HG02938 (cell line): ENCODE data around the gene DEGS2.

Experiments used
- ATAC-seq: cut with Tn5 transposase; IDR thresholded peaks from one replicate; pipeline ENCODE4 v1.9.1; 2021; ENCODE audit warnings: mild to moderate bottlenecking, moderate library complexity; ENCODE audit not compliant: unreplicated experiment

Gene DEGS2

GRCh38 chr14:100149851-100150611 is 9.4 kb downstream of the DEGS2 start:
- no peak for ATAC-seq

- no peak for ATAC-seq
These were observed 10.4 kb downstream of the DEGS2 start for GRCh38 chr14:100148837-100149731.

GRCh38 chr14:100147691-100148464 is 11.6 kb downstream of the DEGS2 start:
- no peak for ATAC-seq

GRCh38 chr14:100147181-100147631 is 12.2 kb downstream of the DEGS2 start:
- ATAC-seq, result no peak

GRCh38 chr14:100146531-100147091 is 12.8 kb downstream of the DEGS2 start:
- ATAC-seq, result no peak

- ATAC-seq, result no peak
These were observed 13.6 kb downstream of the DEGS2 start for GRCh38 chr14:100145682-100146464.

GRCh38 chr14:100144996-100145646 is 14.3 kb downstream of the DEGS2 start:
- no peak for ATAC-seq

GRCh38 chr14:100144645-100144995 is 14.8 kb downstream of the DEGS2 start:
- no peak for ATAC-seq

GRCh38 chr14:100143934-100144333 is 15.5 kb downstream of the DEGS2 start:
- ATAC-seq, result no peak

- ATAC-seq, result no peak
These were observed 15.9 kb downstream of the DEGS2 start for GRCh38 chr14:100143523-100143922.

GRCh38 chr14:100142073-100143040 is 17.1 kb downstream of the DEGS2 start:
- no peak for ATAC-seq

- ATAC-seq, result no peak
These were observed 18.3 kb downstream of the DEGS2 start for GRCh38 chr14:100141098-100141497.

- no peak for ATAC-seq
These were observed 18.9 kb downstream of the DEGS2 start for GRCh38 chr14:100140452-100141078.

GRCh38 chr14:100138955-100139354 is 20.5 kb downstream of the DEGS2 start:
- no peak for ATAC-seq

- ATAC-seq, result no peak
These were observed 21.2 kb downstream of the DEGS2 start for GRCh38 chr14:100138082-100138787.

GRCh38 chr14:100137173-100137572 is 22.3 kb downstream of the DEGS2 start:
- no peak for ATAC-seq

GRCh38 chr14:100135784-100136183 is 23.7 kb downstream of the DEGS2 start:
- no peak for ATAC-seq
